Hematopoietic multipotent progenitor cell treated with erythropoietin and hydrocortisone succinate and interleukin-3 and kit ligand, for 15 days (in vitro differentiated cells): ENCODE measurements around the gene CFH.
"Not testable (repeated sequence)": the region's sequence is repeated elsewhere in the genome, so short reads cannot be mapped to it uniquely, and the experiment has no call there.

Experiments used
- DNase-seq: peaks from one replicate; pipeline ENCODE4 v3.0.0-alpha.2; 2015; ENCODE audit warnings: low spot score

The CFH gene

DNA sequence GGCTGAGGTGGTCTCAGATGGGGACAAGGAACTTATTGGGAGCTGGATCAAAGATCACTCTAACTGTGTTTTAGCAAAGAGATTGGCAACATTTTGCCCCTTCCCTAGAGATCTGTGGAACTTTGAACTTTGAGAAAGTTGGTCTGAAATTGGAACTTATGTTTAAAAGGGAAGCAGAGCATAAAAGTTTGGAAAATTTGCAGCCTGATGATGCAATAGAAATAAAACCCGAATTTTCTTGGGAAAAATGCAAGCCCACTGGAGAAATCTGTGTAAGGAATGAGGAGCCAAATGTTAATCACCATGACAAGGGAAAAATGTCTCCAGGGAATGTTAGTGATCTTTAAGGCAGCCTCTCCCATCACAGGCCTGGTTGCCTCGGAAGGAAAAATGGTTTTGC, 17.2 kb downstream of the CFH start:
- DNase-seq = no peak

DNA sequence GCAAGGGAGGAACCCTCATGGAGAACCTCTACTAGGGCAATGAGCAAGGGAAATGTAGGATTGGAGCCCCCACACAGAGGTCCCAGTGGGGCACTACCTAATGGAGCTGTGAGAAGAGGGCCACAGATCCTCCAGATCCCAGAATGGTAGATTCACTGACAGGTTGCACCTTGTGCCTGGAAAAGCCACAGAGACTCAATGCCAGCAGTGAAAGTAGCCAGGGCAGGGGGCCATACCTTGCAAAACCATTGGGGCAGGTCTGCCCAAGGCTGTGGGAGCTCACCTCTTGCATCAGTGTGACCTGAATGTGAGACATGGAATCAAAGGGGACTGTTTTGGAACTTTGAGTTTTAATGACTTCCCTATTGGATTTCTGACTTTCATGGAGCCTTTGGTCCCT, 17.9 kb downstream of the CFH start:
- no peak for DNase-seq

DNA sequence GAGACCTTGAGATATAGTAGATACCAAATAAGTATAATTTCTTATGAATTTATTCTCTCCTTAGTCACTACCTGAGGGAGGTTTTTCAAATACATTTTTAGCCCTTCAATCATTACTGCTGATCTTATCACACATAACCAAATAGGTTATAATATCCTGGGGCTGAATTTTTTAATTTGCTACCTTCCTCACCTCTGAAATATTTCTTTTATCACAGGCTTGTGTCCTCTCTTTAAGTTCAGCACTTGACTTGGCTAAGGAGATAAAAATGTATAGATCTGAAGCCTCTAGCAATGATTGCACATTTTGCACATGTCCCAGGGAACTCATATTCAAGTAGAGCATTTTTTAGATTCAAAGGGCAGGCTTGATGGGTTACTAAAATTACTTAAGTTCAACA, 23.1 kb downstream of the CFH start:
- no peak for DNase-seq

DNA sequence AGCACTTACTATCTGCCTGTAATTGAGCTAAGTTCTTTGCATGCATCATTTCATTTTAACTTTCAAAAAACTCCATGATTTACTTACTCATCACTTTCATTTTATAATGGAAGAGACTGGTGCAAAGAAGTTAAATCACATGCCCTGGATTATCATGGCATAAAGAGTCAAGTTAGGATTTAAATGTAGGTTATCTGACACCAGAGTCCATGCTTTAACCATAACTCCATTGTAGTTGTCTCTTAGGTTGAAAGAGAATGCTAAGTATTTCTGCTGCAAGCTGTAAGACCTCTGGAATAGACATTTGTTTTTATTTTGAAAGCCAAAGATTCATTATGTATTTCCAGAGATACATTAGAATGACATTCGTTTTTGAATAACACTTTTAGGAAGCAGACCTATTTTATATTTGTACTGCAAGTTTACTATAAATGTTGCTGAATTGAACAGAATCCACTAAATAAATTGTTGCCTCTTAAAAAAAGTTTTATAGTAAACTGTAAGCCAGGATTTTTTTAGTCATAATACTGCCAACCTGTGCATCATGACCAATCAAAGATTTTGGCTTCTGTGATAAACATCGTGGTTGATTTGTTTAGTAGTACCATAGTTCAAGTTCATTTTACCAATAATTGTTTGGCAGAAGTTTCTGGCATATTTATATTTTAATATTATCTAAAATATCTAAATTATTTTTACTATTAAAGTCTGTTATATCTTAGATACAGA, 26.1 kb downstream of the CFH start:
- DNase-seq = no peak

DNA sequence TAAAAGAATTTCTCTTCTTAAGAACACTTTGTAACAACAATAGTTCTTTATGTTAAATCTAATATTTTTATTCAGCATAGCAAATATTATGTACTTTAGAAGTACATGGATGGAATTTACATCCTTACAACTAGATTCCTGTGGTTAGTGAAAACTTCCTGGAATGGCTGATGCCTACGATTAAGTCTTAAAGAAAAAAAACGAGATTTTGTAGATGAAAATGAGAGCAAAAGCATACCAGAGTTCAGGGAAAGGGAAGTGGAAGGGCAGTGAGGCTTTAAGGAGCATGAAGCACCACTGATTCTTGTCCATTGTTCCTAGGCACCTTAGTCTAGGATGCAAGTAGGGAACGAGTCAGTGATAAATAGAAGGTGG, 26.7 kb downstream of the CFH start:
- no peak for DNase-seq

DNA sequence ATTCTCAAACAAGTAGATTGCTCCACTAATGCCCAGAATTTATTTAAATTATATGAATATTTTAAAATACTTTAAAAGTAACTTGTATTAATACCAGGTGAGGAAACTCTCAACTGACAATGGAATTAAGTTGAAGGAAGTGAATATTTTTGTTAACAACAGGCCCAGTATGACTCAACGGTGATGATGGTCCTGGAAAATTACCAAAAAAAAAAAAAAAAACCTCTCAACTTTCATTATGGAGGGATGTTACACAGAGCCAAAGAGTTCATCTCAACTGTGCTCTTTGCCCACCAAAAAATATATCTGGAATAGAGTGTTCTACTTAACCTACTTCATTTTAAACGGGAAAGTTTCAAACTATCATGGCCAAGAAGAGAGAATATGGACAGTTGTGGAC, 28.3 kb downstream of the CFH start:
- no peak for DNase-seq

DNA sequence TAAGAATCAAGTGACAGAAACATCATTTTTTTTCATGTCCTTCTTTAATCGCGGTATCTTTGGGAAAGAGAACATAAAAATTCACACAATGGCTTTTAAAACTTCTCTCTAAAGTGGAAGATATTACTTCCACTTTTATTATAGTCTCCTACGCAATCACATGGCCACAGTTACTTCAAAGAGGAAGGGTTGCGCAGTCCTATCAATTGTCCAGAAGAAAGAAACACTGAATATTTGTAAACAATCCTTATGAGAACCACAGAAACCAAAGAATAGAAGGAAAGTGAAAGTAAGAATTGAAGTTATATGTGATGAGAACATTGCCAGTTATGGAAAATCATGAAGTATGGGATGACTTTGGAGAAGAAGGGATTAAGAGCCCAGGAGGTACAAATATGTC, 32.6 kb downstream of the CFH start:
- DNase-seq = no peak

DNA sequence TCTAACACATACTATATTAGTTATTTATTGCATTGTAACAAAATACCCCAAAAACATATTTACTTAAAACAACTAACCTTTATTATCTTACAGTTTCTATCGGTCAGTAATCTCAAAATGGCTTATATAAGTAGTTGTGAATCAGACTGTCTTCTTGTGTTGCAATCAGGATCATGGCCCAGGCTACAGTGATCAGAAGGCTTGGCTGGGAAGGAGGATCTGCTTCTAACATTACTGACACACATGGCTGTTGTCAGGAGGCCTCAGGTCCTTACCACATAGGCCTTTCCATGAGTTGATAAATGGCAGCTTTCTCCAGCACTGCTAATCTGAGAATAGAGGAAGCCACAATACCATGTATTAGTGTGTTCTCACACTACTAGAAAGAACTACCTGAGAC, 33.7 kb downstream of the CFH start:
- no peak for DNase-seq

DNA sequence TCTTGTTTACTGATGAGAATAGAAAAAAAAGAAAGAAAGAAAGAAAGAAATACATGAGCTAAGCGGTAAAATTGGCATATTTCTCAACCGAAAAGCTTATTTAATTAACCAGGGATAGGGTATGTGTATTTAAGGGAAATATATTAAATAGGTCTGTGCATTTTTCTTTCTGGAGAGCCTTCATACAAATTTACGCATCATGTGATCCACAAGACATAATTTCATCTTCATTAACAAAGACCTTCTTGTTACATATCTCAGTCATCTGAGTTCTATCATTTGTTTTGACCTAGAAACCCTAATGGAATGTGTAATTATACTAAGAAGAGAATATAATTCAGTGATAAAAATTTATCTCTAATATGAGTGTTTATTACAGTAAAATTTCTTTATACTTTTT, 37.2 kb downstream of the CFH start:
- no peak for DNase-seq

DNA sequence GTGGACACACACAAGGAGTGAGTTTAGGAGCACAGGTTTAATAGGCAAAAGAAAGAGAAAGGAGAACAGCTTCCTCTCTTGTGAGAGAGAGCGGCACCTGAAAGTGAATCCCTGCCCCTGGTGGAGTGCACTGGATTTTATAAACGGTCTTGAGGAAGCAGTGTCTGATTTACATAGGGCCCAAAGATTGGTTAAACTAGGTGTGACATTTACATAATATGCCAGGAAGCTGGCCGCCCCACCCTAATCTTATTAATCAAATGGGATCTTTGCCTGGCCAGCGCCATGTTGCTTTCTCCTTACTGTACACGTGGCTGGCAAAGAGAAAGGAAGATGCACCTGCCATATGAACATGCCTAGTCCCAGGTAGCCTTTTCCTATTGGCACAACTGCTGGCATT, 38.7 kb downstream of the CFH start:
- DNase-seq = no peak

DNA sequence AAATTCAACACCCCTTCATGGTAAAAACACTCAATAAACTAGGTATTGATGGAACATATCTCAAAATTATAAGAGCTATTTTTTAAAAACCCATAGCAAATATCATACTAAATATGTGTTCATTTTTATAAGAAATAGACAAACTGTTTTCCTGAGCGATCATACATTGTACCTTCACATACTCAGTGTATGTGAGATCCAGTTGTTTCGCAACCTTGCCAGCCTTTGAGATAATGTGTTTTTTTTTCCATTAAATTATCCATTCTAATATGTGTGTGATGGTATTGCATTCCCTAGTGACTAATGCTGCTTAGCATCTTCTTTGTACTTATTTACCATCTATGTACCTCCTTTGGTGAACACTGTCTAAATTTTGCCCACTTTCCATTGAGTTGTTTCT, 47.1 kb downstream of the CFH start:
- no peak for DNase-seq

DNA sequence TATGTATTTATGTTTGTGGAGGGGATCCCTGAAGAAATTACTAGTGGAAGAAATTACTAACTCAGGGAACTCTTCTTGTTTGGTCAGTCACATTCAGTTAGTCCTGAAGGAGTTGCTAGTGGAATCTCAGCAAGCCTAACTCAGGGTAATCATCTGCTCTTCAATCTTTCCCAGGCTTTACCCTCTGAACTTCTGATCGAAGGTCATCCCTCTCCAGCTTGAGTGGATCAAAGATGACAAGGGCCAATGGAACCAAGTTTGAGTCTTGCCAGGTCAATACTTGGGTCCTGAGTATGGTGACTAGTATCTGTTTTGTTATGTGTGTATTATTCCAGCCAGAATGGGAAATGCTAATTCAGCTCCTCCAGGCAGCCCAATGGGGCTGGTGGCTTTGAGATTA, 49.3 kb downstream of the CFH start:
- DNase-seq = no peak

DNA sequence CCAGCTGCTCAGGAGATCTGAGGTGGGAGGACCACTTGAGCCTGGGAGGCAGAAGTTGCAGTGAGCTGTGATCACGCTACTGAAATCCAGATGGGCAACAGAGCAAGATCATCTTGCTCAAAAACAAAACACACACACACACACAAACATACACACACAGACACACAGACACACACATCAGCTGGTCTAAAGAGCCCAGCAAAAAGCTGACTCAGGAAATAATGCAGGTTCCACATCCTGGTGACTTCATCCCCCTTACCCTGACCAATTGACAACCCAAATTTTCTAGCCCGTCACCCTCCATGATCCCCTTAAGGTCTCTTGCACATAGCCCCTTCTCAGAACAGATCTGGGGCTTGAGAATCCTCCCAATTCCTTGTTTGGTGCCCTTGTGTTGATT, 58.0 kb downstream of the CFH start:
- DNase-seq = not testable (repeated sequence)

DNA sequence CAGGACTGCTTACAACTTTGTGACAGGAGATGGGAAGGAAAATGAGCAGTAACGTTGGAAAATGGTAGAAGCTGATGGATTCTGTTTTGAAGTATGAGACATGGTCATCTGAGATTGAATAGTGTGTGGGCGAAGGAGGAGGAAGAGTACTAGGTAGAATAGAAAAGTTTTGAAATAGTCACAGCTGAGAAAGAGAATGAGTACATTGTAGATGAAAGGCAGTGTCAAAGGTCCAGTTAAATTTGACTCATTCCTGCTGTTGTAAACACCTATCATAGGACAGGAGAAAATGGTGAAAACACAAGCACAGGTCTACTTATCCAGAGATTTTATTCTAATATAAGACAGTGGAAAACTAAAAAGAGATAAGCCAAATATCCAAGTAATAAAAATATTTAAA, 66.0 kb downstream of the CFH start:
- DNase-seq = no peak

DNA sequence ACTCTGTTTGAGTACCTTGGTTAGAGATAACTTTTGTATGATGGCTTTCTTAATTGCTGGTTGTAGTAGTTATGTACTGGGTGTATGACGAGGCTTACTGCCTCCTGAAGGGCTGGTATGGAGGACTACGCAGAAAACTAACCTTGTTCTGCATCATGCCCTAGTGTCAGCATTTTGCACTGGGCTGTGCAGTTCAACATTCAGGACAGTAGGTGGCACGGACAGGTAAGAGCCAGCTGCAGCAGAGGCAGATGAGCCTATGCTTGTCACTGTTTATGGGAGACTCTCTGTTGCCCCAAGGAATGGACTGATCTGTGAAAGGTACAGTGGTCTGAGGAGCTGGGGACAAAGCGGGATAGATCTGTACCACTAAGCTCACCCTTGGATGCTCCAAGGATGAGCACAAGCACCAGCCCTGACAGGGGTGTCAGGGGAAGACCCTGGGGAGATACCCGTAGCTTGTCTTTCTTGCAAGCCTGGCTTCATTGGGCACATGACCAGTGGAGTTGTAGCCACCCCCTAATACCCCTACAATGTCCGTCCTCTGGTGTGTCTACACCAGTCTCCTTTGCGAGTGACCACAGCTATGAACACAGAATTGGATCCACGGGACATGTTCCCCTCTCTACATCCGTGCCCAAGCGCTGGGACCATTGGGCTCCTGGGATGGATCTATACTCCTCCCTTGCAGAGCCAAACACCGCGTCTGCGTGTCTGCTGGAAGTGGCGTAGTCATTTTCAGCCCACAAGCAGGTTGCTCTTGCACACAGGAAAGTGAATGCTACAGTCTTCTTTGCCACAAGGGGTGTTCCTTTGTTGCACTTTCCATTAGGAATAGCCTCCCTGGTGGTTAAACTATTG, 71.7 kb downstream of the CFH start:
- DNase-seq = peak; percentile 8

DNA sequence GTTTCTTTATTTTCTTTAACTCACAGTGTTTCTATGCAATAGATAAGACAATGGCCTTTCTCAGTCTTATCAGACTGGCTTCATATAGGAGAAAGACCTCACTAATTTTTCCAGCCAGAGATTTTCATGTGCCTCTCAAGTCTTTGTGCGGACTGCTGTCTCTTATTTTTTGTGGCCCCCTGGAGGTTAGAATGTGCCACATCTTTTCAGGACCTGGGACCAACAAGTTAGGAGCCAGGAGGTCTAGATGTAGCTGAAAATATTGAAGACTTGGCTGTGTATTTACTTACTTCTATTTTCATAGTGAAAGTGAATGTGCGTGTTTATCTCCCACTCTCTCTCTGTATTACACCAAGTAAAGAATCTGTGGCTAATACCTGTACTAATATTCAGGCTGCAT, 80.7 kb downstream of the CFH start:
- DNase-seq = no peak

DNA sequence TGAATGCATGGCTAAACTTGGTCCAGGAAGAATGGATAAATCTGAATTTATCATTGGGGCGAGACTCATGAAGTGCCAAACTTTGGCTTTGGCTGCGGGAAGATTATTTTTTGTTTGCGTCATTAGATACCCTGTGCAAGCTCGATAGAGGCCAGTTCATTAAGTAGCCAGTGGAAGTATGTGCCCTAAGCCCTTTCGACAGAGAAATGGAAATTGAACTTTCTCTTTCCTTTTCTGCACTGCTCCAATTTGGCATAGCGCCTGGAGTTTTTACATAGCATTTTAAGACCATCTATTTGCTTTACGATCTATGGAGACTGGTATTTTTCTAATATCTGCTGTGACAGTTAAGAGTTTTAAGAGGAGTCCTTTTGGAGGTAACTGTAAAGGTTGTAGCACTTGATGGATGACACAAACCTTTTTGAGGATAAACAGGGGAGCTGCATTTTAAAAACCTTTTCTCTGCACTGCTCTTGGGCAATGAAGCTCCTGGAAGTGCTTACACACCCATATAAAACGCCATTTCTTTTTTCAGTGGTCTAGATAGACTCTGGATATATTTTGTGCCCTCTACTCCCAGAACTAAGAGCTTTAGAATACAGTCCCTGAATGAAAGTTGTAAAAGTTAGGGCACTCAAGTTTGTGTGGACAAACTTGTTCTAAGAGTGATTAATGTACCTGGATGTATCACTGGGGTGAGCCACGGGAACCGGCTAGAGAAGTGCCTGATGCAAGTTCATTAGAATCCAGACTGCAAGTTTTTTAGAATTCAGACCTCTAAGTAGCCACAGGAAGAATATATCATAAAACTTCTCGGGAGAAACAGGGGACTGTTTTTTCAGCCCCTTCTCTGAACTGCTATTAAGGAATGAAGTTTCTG, 81.5 kb downstream of the CFH start:
- DNase-seq = no peak

DNA sequence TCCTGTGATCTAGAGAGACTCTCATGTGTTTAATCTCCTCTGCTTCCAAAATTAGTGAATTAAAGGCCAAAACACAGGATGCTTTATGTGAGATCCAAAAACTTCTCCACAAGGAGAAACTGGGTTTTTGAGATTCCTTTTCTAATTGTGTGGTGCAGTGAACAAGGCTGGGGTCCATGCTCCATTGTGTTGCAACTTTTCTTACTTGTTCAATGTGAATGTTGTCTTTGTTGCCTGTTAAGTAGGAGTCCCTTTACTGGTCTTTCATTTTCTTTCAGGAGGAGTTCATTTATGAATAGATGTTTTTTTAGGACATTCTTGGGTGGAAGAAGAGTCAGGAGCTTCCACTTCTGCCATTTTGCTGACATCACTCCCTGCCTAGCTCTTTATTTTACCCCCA, 82.2 kb downstream of the CFH start:
- no peak for DNase-seq

DNA sequence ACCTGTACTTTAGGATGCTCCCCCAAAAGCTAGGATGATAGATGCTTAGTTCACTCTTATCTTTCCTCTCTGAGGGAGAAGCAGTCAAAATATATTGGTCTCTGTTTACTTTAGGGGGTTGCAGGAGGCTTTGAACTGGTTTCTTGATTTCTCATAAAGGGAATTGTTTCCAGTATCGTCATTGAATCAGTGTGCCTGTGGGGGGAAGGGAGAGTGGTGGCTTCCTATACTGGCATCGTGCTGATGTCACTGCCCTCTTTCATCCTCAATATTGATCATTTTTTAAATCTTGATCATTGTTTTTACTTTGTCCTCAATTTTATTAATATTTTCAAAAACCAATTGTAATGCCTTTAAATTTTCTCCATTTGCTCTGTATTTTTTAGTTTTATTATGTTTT, 82.6 kb downstream of the CFH start:
- no peak for DNase-seq

DNA sequence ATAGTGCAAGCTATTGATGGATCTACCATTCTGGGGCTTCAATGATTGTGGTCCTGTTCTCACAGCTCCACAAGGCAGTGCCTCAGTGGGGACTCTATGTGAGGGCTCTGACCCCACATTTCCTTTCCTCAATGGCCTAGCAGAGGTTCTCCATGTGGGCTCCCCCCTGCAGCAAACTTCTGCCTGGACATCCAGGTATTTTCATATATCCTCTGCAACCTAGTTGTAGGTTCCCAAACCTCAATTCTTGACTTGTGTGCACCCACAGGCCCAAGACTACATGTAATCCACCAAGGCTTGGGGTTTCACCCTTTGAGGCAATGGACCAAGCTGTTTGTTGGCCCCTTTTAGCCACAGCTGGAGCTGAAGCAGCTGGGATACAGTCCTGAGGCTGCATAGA, 86.9 kb downstream of the CFH start:
- DNase-seq = no peak

DNA sequence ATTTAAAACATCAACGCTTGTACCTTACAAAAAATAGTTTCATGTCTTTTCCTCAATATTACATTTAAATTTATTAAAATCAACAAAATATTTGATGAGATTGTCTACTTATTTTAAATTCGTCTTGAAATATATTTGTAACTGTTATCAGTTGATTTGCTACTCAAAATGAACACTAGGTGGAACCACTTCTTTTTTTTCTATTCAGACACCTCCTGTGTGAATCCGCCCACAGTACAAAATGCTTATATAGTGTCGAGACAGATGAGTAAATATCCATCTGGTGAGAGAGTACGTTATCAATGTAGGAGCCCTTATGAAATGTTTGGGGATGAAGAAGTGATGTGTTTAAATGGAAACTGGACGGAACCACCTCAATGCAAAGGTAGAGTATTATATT, 91.4 kb downstream of the CFH start:
- DNase-seq = not testable (repeated sequence)

DNA sequence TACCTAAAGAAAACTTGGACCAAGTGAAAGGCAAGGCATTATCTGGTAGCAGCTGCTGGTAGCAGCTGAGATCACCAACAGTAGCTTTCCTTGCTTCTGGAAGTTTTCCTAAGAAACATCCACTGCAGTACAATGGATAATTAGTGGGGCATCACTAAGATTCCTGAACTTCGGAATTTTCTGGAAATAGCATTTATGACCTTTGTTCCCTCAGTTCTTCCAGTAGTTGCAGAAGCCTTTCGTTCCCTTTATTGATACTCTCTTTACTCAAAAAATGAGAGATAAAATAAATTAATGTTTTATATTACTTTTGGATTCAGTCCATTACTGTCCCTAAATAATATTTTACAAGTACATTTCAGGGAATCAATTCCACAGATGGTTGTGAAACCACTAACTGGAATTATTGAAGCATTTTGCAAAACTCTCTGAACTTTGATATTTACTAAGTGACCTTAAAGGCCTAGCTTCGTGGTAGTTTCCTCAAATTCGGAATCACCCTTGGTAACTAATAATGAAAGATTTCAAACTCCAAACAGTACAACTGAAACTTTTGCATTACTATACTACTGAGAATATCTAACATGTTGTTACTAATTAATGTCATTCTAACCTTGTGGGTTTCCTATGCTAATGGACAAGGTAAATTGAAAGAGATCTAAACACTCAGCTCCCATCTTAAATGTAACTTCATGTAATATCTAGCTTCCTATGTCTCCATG, 113.3 kb downstream of the CFH start:
- DNase-seq = not testable (repeated sequence)
